GM21528 (cell line): ENCODE data around the gene DAB2IP.

Source experiments
- ATAC-seq: cut with Tn5 transposase; IDR thresholded peaks from one replicate; pipeline ENCODE4 v1.9.1; 2021; ENCODE audit warnings: mild to moderate bottlenecking, moderate library complexity; ENCODE audit not compliant: unreplicated experiment, low FRiP score

The DAB2IP gene

DNA sequence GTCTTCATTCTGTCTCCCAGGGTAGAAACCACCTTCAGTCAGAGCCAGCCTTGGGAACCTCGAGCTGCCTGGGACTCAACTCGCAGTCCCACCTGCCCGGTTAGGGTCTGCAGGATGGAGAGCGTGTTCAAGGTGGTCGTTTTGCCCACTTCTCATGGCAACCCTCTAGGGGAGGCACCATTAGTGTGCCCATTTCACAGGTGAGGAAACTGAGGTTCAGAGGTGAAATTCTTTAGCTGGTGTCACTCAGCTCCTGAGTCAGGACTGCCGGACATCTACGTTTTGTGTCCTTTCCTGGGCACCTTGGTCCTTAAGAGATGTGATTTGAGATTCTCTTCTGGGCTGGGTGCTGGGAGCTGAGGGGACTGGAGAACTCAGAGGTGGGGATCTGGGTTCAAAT, 30.0 kb downstream of the DAB2IP start:
- no peak for ATAC-seq

DNA sequence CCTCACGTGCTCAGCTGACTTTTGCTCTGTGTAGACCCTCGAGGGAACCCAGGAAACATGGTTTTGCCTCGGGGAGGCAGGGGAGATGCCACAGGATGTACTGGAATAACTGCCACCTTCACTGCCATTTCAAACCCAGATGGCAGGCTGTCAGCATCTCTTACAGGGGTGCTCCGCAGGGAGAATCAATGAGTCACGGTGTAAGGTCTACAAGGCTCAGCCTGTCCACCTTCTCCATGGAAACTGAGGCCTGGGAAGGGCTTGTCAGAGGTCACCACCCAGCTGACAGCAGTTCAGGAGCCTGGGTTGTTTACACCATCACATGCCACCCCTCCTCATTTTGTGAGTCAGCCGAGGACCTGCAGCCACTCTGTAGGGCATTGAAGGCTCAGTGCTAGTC, 30.8 kb downstream of the DAB2IP start:
- no peak for ATAC-seq

DNA sequence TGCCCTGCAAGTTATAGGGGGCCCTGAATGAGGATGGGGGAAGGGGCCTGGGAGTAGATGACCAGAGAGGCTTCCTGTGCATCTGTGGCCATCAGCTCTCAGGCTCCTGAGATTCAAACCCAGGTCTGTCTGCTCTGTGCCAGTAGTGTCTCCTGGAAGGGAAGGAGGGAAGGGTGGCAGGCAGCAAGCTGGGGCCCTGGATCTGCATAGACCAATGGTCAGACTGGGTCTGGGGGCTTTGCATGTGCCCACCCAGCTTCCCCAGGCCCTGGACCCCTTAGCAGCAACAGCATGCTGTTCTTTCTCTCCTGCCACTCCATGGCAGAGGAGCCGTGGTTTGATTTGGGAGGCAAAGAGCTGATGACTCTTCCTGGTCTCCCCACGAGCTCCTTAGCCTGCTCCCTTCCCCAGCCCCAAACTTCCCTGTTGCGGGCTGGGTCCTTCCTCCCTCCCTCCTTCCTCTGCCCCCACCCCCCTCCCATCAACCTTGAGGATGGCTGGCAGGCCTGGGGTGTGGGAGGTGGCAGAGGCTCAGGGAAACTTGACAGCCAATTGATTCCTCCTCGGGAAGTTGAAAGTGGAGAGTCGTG, 31.6 kb downstream of the DAB2IP start:
- ATAC-seq, result no peak

DNA sequence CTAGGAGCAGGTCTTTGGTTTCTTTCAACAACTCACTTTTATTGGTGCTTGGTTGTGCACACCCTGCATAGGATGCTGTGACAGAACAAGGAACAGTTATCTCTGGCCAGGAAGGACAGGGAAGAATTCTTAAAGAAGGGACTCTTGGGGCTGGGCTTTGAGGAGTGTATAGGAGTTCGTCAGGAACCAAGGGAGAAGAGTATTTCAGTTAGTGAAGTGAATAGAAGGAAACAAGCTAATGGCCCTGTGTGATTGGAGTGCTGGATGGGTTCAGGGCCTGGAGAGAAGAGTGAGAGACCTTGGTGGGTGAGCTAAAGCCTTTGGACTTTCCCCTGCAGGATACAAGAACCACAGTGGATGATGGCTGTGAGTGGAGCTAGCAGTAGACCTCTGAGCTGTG, 32.2 kb downstream of the DAB2IP start:
- no peak for ATAC-seq

DNA sequence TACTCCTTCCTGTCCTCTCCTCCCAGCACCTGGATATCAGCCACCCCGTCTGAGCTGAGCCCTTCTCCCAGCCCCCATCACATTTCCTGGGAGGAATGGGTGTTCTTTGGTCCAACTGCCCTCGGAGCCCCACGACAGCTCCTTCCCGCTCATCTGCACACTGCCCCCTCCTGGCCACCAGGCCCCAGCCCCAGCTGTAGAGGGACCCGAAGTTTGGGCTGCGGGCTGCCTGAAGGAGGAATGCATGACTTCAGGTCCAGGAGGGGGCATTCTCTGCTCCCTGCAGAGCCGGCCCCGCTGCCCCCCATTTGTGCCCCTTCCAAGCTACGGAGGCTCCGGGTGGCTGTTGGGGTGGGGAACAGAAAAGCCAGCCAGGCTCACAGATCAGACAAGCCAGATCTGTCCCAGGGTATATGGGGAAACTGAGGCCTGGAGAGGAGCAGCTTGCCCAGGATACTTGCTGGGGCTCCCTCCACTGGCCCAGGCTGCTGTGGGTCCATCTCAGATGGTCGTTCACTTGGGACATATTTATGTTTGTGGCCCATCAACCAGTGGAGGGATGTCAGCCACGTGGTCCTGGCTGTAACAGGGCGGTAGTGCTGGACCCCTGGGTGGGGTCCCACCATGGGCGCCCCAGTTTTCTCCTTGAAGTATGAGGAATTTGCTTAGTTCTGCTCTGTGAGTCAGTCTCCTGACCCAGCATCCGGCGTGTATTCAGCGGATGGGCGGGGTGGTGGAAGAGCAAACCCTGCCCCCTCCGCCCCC, 33.1 kb downstream of the DAB2IP start:
- no peak for ATAC-seq

DNA sequence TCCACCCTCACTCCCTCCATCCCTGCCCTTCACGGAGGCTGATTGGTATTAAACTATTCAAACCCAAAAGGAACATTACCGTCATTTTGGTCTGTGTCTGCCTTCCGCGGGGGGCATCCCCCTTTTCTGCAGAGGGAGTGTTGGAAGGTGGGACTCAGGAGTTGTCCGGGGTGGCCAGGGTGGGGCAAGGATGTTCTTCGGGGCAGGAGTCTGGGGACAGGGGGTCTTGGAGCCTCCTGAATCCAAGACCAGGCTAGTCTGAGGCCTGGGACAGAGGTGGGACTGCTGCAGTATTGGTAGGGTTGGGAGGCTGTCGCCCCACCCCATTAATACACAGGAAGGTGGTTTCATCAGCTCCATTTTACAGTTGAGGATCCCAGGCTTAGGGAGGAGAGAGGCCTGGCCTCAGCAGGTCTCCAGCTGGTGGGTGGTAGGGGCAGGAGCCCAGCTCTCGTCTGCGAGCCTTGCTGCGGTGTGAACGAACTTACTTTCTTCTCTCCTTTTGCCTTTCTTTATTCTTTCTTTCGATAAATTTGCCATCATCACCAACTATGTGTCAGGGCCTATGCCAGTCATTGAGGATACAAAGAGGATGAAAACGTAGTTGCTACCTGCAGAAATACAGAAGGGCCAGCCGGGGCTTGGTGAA, 33.8 kb downstream of the DAB2IP start:
- ATAC-seq, result no peak

DNA sequence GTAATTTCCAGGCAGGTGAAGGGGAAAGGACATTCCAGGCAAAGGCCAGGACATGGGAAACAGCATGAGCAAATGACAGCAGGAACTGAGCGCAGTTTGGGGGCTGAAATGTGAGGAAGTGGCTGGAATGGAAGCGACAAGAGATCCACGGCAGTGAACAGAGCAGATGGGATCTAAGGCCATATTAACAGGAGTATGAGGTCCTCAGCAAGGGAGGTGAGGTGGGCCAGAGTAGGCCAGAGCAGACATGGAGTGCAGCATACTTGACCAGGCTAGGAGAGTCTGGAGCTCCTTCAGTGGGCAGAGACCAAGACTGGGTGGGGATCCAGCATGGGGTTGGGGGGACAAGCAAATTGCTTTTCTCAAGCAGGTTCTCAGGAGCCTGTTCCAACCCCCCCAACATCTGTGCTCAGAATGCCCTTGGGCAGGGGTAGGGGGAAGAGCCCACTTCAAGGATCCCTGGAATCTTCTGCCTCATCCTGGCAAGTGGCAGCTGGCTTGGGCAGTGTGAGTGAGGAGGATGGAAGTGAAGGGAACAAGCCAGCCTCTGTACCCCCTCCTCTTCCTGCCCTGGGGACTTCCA, 34.5 kb downstream of the DAB2IP start:
- ATAC-seq, result no peak

DNA sequence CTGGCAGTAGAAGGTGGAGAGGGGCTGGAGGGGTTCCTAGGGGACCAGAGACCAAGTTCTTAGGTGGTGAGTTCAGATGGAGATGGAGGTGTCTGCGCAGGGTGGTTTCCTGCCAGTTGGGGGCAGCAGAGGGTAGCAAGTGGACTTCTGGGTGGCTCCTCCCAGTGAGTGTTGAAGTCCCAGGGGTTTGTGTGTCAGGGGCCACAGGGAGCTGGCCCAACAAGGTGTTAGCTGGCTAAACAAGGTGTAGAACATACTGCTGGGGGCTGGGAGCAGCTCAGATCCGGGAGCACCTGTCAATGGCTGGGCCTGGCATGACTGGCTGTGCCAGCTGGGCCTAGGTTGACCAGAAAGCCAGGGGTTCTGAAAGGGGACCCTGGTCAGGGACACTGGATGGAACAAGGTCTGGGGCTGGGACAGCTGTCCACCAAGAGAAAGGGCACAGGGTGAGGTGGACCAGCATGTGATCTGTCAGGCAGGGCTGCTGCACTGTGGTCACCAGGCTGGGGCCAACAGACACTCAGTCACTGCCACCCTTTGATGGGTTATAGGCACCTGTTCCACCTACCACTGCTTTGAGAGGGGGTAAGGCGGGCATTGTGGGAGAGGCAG, 35.6 kb downstream of the DAB2IP start:
- no peak for ATAC-seq

DNA sequence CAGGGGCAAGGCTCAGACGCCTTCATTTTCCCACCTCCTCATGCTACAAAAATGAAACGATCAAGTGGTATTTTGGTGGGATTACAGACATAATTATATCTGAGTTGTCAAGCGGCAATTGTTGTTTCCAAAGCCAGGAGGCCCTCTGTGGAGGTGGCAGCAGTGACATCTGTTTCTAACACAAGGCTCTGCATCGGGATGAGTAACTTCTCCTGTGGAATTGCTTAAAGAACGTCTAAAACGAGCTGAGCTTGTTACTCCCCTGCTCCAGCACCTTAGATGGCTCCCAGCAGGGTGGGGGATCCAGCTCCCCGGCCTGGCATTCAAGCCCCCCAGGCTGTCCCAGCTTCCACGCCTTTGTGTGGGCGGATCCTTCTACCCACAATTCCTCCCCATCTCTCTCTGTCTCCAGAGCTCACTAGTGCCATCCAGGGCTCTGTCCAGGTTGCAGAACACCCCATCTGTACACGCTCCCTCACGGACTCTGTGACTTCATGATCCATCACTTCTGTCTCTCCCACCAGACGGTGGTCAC, 36.8 kb downstream of the DAB2IP start:
- ATAC-seq, result no peak

DNA sequence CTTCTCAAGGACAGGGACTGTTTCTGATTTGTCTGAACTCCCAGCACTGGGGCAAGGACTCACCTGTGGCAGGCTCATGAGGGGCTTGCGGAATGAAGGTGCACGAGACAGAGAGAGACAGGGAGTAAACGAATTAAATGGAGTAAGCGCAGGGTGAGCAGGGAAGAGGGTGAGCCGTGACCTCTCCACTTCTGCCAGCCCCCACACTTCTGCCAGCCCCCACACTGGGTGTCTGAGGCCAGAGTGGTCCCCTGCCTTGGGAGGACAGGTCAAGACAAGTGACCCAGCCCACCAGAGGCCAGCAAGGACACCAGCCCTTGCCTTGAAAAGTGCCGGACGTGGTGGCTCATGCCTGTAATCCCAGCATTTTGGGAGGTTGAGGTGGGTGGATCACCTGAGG, 37.2 kb downstream of the DAB2IP start:
- ATAC-seq, result no peak

DNA sequence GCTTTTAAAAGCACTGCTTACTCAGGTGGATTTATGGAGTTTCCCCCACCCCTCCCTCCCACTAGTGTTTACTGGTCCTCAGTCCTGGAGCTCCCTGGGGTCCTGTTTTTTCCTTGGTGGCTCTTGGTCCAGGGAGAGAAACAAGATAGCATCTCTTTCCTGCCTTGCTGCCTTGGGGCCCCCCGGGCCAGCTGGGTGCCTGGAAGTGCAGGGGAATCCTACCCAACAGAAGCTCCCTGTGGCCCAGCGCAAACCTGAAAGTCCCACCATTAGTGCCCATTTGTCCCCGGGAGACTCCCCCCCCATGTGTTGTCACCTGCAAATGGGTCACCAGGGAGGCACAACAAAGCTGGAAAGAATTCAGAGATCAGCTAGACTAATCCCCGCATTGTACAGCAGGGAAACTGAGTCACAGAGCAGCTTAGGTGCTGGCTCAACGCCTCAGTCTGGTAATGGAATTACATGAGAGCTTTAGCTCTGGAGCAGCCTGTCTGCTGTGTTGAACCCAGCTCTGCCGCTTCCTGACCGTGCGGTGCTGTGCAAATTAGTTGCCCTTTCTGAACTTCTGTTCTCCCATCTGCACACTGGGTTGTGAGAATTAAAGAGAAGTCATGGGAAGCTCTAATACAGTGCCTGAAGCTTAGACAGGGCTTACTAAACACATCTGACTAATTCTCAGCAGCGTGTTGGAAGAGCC, 38.2 kb downstream of the DAB2IP start:
- no peak for ATAC-seq

DNA sequence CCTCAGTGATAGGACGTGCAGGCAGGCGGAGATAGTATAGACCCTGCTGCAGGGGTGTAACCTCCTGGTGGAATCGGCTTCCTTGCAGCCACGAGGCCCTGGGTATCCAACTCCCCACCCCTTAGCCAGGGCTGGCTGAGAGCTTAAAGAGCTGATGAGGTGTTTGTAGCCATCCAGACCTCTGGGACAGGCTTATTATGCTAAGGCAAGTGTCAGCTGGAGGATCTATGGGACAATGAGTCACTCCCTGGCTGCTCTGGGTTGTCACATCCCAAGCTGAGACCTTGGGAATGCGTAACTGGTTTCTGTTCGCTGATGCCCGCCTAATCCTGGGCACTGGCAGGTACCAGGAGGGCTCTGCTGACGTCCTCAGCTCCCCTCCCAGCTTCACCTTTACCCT, 38.9 kb downstream of the DAB2IP start:
- ATAC-seq, result no peak

DNA sequence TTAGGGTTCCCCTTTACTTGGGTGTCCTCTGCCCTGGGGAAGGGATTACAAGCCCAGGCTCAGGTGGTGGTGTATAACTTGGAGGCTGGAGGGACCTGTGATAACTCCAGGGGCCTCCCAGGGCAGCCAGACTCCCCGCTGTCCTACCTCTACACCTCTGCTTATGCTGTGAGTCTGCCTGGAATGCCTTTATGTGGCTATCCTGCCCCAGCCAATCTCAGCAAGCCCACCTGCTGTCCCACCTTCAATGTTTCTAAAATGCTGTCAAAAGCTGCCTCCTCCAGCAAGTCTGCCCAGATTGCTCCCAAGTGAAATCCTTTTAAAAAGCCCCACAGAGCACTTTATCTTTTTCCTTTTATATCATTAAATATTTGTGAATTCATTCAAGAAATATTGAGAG, 39.3 kb downstream of the DAB2IP start:
- no peak for ATAC-seq

DNA sequence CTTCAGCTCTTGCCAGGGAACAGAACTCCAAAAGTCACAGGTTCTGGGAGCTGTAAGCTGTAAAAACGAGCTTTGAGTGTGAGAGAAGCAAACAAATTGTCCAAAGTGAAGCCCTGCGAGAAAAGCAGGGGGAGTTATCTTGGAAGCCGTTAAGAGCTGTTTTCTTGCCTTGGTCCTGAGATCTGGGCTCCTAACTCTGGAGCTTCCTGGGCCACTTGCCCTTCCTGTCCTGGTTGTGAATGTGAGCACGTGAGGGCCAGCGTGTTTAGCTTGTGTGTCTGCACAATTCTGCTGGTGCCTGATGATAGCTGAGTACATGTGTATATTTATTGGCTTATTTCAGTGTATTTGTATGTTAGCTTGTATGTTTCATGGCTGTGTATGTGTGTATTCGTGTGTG, 40.5 kb downstream of the DAB2IP start:
- no peak for ATAC-seq

DNA sequence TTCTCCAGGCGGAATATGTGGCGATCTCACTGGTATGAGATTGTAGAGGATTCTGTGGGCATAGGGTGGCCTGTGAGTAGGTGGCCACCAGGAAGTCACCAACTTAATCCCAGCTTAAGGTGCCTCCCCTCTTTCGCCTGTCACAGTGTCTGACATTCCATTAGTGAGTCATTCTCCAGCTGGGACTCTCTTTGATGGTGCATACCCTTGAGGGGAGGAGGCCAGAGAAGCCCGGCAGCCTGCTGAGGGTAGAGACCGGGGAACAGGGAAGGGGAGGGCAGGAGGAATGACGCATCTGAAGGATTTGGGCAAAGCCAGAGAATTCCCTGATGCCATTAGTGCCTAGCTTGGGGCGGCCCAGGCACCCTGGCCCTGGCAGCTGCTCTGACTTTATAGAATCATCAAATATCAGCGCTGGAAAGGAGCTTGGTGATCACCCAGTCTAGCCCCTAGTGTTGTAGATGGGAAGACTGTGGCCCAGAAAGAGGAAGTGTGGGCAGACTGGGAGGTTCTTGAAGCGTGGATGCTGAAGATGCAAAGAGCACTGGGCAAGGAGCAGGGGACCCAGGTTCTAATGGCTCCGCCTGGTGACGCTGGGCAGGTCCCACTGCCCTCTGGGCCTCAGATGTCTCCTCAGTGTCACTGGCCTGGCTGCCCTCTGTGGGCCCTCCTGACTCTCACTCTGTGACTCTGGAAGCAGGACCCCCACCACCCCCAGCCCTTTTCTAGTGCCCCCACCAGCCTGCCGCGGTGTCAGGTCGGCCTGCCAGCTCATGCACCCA, 41.4 kb downstream of the DAB2IP start:
- no peak for ATAC-seq

DNA sequence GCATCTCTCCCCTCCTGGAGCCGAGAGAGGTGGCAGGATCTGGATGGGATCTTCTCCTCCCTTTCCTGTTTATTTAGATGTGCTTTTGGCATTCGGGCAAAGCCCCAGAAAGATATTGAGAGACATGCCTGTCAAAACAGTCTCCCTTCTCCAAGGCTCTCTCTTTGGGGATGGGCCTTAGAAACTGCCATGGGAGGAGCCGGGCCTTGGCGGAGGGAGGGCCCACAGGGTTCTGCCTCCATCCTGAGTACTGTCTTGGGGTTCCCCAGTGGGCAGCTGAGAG, 41.9 kb downstream of the DAB2IP start:
- ATAC-seq, result no peak

DNA sequence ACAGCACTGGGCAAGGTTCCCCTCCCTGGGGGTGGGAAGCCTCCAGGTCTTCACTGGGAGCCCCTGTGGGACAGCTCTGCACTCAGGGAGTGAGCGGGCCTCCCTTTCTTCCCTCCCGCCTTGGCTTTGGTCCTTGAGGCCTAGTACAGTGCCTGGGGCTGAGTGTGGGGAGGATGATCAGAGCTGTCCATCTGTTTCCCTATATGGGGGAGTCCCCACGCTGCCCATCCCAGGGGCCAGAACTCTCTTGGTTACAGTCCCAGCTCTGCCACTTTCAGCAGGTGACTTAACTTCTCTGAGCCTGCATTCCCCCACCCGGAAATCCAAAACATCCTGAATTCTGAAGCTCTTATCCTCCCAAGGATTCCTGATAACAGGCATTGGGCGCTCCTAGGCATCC, 42.6 kb downstream of the DAB2IP start:
- no peak for ATAC-seq

DNA sequence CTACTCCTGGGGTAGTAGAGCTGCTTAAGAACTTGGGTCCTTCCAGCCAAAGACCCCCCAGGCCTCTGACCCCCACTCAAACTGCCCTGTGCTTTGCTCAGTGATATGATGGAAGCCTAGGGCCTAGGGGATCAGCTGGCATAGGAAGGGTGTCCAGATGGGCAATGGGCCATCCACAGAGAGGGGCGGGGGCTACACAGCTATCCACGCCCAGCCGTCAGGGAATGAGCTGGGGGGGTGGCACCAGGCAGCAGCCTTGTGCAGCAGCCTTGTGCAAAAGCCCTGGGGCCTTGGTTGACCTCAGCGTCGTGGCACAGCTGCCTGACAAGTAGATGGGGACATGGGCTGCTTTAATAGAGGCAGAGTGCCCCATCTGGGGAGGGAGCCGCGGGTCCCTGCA, 43.2 kb downstream of the DAB2IP start:
- ATAC-seq, result no peak

DNA sequence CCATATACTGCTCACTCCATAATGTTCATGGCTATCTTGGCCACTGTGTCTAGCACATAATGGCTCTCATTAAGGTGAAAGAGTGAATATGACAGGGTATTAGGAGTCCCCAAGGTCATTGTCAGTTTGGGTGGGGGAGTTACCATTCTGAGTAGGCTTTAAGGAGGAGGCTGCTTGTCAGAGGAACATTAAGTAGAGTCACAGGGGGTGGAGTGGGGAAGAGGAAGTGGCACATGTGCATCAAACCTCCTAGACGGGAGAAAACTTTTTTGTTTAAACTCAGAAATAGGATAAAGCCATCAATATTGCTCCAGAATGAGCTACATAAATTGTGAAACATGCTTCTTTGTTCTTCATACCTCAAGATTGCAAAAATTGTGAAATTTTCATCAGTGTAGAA, 45.5 kb downstream of the DAB2IP start:
- ATAC-seq, result no peak
